ENCODE data around the gene DENND1A.

The DENND1A gene

DNA sequence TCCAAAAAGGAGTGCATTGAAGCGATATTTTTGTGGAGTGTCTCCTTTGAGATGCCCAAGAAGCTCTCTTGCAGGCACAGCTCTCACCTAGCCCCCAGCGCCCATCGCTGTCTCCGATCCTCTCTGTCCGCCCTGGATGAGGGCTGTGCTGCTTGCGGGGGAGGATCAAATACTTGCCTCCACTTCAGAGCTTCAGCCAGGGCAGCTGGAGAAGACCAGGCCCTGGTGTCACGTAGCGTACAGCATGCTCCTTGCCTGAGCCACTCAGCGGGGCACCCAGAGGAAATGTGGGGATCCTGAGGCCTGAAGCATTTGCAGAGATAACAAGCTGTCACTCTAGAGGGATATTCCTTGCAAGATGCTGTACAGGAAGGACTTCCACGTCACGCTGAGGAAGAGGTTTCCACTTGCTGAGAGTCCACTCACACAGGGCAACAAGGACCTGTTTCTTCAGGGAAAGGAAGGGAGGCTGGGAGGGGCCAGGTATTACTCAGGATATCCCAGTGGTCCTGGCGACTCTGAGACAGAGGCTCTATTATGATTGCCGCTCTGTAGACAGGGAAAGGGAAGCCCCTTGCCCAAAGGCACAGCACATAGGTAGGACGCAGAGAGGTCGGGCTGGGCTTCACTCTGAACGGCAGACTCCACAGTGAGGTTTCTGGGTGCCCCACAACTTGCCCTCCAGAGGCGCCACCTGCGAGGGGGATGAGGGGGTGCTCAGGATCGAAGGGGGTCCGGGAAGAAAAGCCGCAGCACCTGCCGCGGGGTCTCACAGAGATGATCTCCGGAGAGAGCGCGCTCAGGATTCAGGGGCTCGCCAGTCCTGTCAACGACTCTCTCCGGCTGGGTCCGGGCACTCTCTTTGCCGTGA is 510.0 kb downstream of the DENND1A start:
- CTCF ChIA-PET = no interaction called here
- POLR2A ChIA-PET = no interaction called here

DNA sequence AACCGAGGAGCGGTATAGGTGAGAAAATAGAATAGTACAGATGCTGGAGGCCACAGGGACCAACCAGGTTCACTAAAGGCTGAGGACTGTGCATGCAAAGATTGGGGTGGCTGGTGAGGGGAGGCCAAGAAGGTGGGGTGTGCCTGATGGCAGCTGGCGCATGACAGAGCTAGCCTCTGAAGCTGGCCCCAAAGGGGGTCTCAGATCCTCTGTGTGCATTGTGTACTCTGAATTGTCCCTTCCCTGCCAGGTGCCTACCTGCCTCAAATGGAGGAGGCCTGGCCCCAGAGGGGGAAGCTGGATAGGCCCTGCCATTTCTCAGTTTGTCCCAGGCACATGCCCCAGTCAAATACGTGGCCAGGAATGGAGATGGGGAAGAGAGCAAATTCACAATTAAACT is 510.8 kb downstream of the DENND1A start:
- no peak for DNase-seq (ENCODE audit: extremely low spot score)
- TF ChIP-seq FOXK2 (IDR thresholded peaks at IDR 0.05) (no peak), FOXA1 (IDR thresholded peaks at IDR 0.05) (no peak), L3MBTL2 (conservative IDR thresholded peaks at IDR 0.05) (no peak), FOXM1 (IDR thresholded peaks at IDR 0.05; ENCODE audit: borderline replicate concordance) (no peak), NFRKB (IDR thresholded peaks at IDR 0.05) (no peak), CTBP1 (IDR thresholded peaks at IDR 0.05; ENCODE audit: borderline replicate concordance) (no peak), SUZ12 (IDR thresholded peaks at IDR 0.05) (no peak), LEF1 (IDR thresholded peaks at IDR 0.05; ENCODE audit: borderline replicate concordance) (no peak), HDGF (IDR thresholded peaks at IDR 0.05; ENCODE audit: borderline replicate concordance) (no peak), ZNF384 (IDR thresholded peaks at IDR 0.05) (no peak), ELF4 (IDR thresholded peaks at IDR 0.05) (no peak), TARDBP (IDR thresholded peaks at IDR 0.05) (no peak)
- ChIA-PET CTCF (no interaction called here), POLR2A (no interaction called here)

More for the DNA sequence above, 510.0 kb downstream of the DENND1A start:
- no peak for DNase-seq (ENCODE audit: extremely low spot score)
- TF ChIP-seq, protein P1, sequence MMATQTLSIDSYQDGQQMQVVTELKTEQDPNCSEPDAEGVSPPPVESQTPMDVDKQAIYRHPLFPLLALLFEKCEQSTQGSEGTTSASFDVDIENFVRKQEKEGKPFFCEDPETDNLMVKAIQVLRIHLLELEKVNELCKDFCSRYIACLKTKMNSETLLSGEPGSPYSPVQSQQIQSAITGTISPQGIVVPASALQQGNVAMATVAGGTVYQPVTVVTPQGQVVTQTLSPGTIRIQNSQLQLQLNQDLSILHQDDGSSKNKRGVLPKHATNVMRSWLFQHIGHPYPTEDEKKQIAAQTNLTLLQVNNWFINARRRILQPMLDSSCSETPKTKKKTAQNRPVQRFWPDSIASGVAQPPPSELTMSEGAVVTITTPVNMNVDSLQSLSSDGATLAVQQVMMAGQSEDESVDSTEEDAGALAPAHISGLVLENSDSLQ (IDR thresholded peaks at IDR 0.05) = no peak
- TF ChIP-seq SP1 (IDR thresholded peaks at IDR 0.05) = no peak
- no peak for TF ChIP-seq TARDBP (IDR thresholded peaks at IDR 0.05)
- no peak for TF ChIP-seq L3MBTL2 (conservative IDR thresholded peaks at IDR 0.05)
- TF ChIP-seq FOXM1 (IDR thresholded peaks at IDR 0.05; ENCODE audit: borderline replicate concordance) = no peak
- TF ChIP-seq ZNF384 (IDR thresholded peaks at IDR 0.05) = no peak
- no peak for TF ChIP-seq FOXA1 (IDR thresholded peaks at IDR 0.05)
- no peak for TF ChIP-seq BHLHE40 (IDR thresholded peaks at IDR 0.05; ENCODE audit: borderline replicate concordance)
- no peak for TF ChIP-seq ARNT (IDR thresholded peaks at IDR 0.05)
- TF ChIP-seq ELF4 (IDR thresholded peaks at IDR 0.05) = no peak
- TF ChIP-seq LEF1 (IDR thresholded peaks at IDR 0.05; ENCODE audit: borderline replicate concordance) = no peak
- no peak for TF ChIP-seq FOXK2 (IDR thresholded peaks at IDR 0.05)
- no peak for TF ChIP-seq SUZ12 (IDR thresholded peaks at IDR 0.05)
- no peak for TF ChIP-seq CTBP1 (IDR thresholded peaks at IDR 0.05; ENCODE audit: borderline replicate concordance)
- TF ChIP-seq NFRKB (IDR thresholded peaks at IDR 0.05) = no peak
- no peak for TF ChIP-seq HDGF (IDR thresholded peaks at IDR 0.05; ENCODE audit: borderline replicate concordance)

DNA sequence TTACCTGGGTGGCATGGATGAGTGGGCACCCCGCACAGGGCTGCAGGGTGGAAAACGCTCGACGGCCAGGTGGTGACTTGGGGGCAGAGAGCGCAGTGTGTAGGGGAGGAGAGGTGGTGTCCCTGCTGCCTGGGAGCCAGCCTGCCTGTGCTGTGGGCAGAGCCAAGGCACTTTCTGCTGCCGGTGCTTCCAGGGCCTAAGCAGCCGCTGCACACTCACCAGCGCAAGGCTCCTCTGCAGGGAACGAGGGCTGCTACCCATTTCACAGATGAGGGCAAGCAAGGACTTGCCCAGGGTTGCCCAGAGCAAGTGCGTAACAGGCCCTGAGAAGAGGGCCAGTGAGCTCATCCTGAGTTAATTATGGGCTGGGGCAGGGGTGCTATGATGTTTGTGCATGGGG is 511.4 kb downstream of the DENND1A start:
- POLR2A ChIA-PET = no interaction called here
- DNase-seq (ENCODE audit: extremely low spot score) = no peak
- TF ChIP-seq ZNF384 (IDR thresholded peaks at IDR 0.05) = no peak
- TF ChIP-seq TARDBP (IDR thresholded peaks at IDR 0.05) = no peak
- no peak for TF ChIP-seq SUZ12 (IDR thresholded peaks at IDR 0.05)
- TF ChIP-seq L3MBTL2 (conservative IDR thresholded peaks at IDR 0.05) = no peak
- TF ChIP-seq ARNT (IDR thresholded peaks at IDR 0.05) = no peak
- no peak for TF ChIP-seq FOXA1 (IDR thresholded peaks at IDR 0.05)
- TF ChIP-seq NFRKB (IDR thresholded peaks at IDR 0.05) = no peak
- TF ChIP-seq BHLHE40 (IDR thresholded peaks at IDR 0.05; ENCODE audit: borderline replicate concordance) = no peak
- TF ChIP-seq, protein P1 (IDR thresholded peaks at IDR 0.05) = no peak
- no peak for TF ChIP-seq FOXK2 (IDR thresholded peaks at IDR 0.05)
- no peak for TF ChIP-seq ELF4 (IDR thresholded peaks at IDR 0.05)
- no peak for TF ChIP-seq CTBP1 (IDR thresholded peaks at IDR 0.05; ENCODE audit: borderline replicate concordance)
- TF ChIP-seq HDGF (IDR thresholded peaks at IDR 0.05; ENCODE audit: borderline replicate concordance) = no peak
- TF ChIP-seq FOXM1 (IDR thresholded peaks at IDR 0.05; ENCODE audit: borderline replicate concordance) = no peak
- CTCF ChIA-PET = no interaction called here

DNA sequence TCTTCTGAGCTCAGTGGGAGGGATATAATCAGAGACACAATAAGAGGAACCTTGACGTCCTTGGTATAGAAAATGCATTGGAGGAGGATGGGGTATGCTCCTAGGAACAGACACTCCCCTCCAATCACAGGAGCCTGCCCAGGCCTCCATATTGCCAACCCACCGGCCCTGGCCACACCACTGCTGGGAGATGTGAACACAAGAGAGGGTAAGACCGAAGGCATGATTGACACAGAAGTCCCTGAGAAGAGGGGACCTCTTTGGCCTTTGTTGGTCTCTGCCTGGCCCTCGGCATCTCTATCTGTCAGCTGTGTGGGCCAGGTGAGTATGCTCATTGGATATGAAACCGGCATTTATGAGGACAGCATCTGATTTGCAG is 511.9 kb downstream of the DENND1A start:
- no peak for DNase-seq (ENCODE audit: extremely low spot score)
- POLR2A ChIA-PET = no interaction called here
- no peak for TF ChIP-seq FOXM1 (IDR thresholded peaks at IDR 0.05; ENCODE audit: borderline replicate concordance)
- no peak for TF ChIP-seq ZNF384 (IDR thresholded peaks at IDR 0.05)
- no peak for TF ChIP-seq LEF1 (IDR thresholded peaks at IDR 0.05; ENCODE audit: borderline replicate concordance)
- TF ChIP-seq, protein P1 (IDR thresholded peaks at IDR 0.05) = no peak
- TF ChIP-seq FOXA1 (IDR thresholded peaks at IDR 0.05) = no peak
- TF ChIP-seq ARNT (IDR thresholded peaks at IDR 0.05) = no peak
- no peak for TF ChIP-seq ELF4 (IDR thresholded peaks at IDR 0.05)
- no peak for TF ChIP-seq HDGF (IDR thresholded peaks at IDR 0.05; ENCODE audit: borderline replicate concordance)
- no peak for TF ChIP-seq TARDBP (IDR thresholded peaks at IDR 0.05)
- TF ChIP-seq BHLHE40 (IDR thresholded peaks at IDR 0.05; ENCODE audit: borderline replicate concordance) = no peak
- TF ChIP-seq SP1 (IDR thresholded peaks at IDR 0.05) = no peak
- no peak for TF ChIP-seq L3MBTL2 (conservative IDR thresholded peaks at IDR 0.05)
- TF ChIP-seq FOXK2 (IDR thresholded peaks at IDR 0.05) = no peak
- no peak for TF ChIP-seq CTBP1 (IDR thresholded peaks at IDR 0.05; ENCODE audit: borderline replicate concordance)
- no peak for TF ChIP-seq NFRKB (IDR thresholded peaks at IDR 0.05)
- no peak for TF ChIP-seq SUZ12 (IDR thresholded peaks at IDR 0.05)
- CTCF ChIA-PET = no interaction called here

DNA sequence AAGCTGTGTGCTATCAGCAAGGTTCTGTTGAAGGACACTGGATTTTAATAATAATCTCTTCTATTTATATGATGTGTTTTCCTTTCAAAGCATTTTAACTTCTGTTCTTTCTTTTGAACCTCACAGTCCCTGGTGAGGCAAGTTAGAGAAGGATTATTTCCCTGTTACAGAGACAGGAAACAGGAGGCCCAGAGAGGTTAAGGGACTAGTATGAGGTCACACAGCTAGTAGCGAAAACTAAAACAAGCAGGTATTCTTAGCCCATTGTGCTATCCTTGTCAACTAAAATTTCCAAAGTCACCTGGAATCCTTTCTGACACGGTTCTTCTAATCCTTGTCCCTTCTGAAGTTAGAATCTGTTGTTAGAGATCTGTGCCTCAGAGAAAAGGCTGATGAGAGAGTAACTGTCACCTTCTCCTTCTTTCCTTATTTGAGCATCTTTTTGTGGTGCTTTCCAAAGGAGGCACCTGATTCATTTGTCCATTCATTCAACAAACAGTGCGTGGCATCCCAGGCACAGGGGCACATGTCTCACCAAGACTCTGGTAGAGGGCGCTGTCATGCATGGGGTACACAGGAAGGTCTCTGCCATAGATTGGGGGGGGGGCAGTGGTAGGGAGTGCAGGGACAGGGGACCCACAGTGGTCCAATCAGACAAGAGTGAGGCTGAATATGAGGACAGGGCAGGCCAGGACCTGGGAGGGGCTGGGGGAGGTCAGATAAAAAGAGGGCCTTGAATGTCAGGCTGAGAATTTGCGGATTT is 512.5 kb downstream of the DENND1A start:
- ChIA-PET POLR2A (no interaction called here), CTCF (no interaction called here)
- TF ChIP-seq NFRKB (IDR thresholded peaks at IDR 0.05) (no peak), SP1 (IDR thresholded peaks at IDR 0.05) (no peak), HDGF (IDR thresholded peaks at IDR 0.05; ENCODE audit: borderline replicate concordance) (no peak), ARNT (IDR thresholded peaks at IDR 0.05) (no peak), L3MBTL2 (conservative IDR thresholded peaks at IDR 0.05) (no peak), ELF4 (IDR thresholded peaks at IDR 0.05) (no peak), FOXK2 (IDR thresholded peaks at IDR 0.05) (no peak), FOXM1 (IDR thresholded peaks at IDR 0.05; ENCODE audit: borderline replicate concordance) (no peak), LEF1 (IDR thresholded peaks at IDR 0.05; ENCODE audit: borderline replicate concordance) (no peak), TARDBP (IDR thresholded peaks at IDR 0.05) (no peak), ZNF384 (IDR thresholded peaks at IDR 0.05) (no peak), FOXA1 (IDR thresholded peaks at IDR 0.05) (no peak), BHLHE40 (IDR thresholded peaks at IDR 0.05; ENCODE audit: borderline replicate concordance) (no peak), CTBP1 (IDR thresholded peaks at IDR 0.05; ENCODE audit: borderline replicate concordance) (no peak), SUZ12 (IDR thresholded peaks at IDR 0.05) (no peak)
- TF ChIP-seq, protein P1 (IDR thresholded peaks at IDR 0.05) = no peak
- no peak for DNase-seq (ENCODE audit: extremely low spot score)

Data from HEK293T (cell line).